OCI-LY1 (cell line): Measurements from ENCODE around the gene EFNA3.

Experiments
- H2AFZ ChIP-seq: fragments of 200-600 bp; sonication (generic), shearing (Covaris generic); 2 replicates; pipeline ENCODE4 v1.6.0; 2014; ENCODE audit warnings: antibody characterized with exemption, mild to moderate bottlenecking, low read length
- H3F3A ChIP-seq: fragments of 200-600 bp; sonication (generic), shearing (Covaris generic); 2 replicates; pipeline ENCODE4 v1.6.0; 2014; ENCODE audit warnings: mild to moderate bottlenecking, antibody characterized with exemption, low read length, moderate library complexity; ENCODE audit not compliant: insufficient read depth
- H3K27ac ChIP-seq: fragments of 200-600 bp; sonication (generic); 2 replicates; pipeline ENCODE4 v1.5.1; 2014; ENCODE audit warnings: low read length, mixed run types, mild to moderate bottlenecking, low read depth; ENCODE audit not compliant: poor library complexity, severe bottlenecking
- H3K27me3 ChIP-seq: fragments of 200-600 bp; sonication (generic); 2 replicates; pipeline ENCODE4 v1.6.0; 2014; ENCODE audit warnings: antibody characterized with exemption, mild to moderate bottlenecking, low read length, moderate library complexity; ENCODE audit not compliant: insufficient read depth
- H3K36me3 ChIP-seq: fragments of 200-600 bp; sonication (generic); 2 replicates; pipeline ENCODE4 v1.6.1; 2014; ENCODE audit warnings: mild to moderate bottlenecking, antibody characterized with exemption, low read length, moderate library complexity, mixed read lengths; ENCODE audit not compliant: insufficient read depth
- H3K4me1 ChIP-seq: fragments of 200-600 bp; sonication (generic); 2 replicates; pipeline ENCODE4 v1.5.1; 2014; ENCODE audit warnings: mild to moderate bottlenecking, low read length, moderate library complexity; ENCODE audit not compliant: insufficient read depth, severe bottlenecking
- H3K4me2 ChIP-seq: fragments of 200-600 bp; sonication (generic), shearing (Covaris generic); 2 replicates; pipeline ENCODE4 v1.6.1; 2014; ENCODE audit warnings: low read length
- H3K4me3 ChIP-seq: fragments of 200-600 bp; sonication (generic); 2 replicates; pipeline ENCODE4 v1.5.1; 2014; ENCODE audit warnings: low read length, low read depth, mild to moderate bottlenecking, mixed read lengths; ENCODE audit not compliant: poor library complexity, severe bottlenecking
- H3K79me2 ChIP-seq: fragments of 200-600 bp; shearing (Covaris generic); 2 replicates; pipeline ENCODE4 v1.6.1; 2016; ENCODE audit warnings: mixed run types, low read length, mixed read lengths; ENCODE audit not compliant: insufficient read depth
- H3K9ac ChIP-seq: fragments of 200-600 bp; sonication (generic), shearing (Covaris generic); 2 replicates; pipeline ENCODE4 v1.6.1; 2014; ENCODE audit warnings: mild to moderate bottlenecking, low read length, mixed read lengths
- H3K9me2 ChIP-seq: fragments of 200-600 bp; sonication (generic), shearing (Covaris generic); 2 replicates; pipeline ENCODE4 v1.6.1; 2014; ENCODE audit warnings: low read depth, mild to moderate bottlenecking, low read length, mixed read lengths
- H3K9me3 ChIP-seq: fragments of 200-600 bp; shearing (Covaris generic); 2 replicates; pipeline ENCODE4 v1.6.1; 2014; ENCODE audit warnings: low read length, mixed read lengths
- H4K20me1 ChIP-seq: fragments of 200-600 bp; sonication (generic), shearing (Covaris generic); 2 replicates; pipeline ENCODE4 v1.6.0; 2016; ENCODE audit warnings: mild to moderate bottlenecking, low read length; ENCODE audit not compliant: insufficient read depth
- CTCF ChIP-seq: fragments of 200-600 bp; sonication (generic), shearing (Covaris generic); IDR thresholded peaks from 2 replicates; pipeline ENCODE4 v1.5.1; 2017; ENCODE audit warnings: mild to moderate bottlenecking, antibody characterized with exemption, low read length, moderate library complexity, mixed read lengths
- EZH2 ChIP-seq: fragments of 200-600 bp; sonication (generic), shearing (Covaris generic); IDR thresholded peaks from 2 replicates; pipeline ENCODE4 v1.8.0; 2017; ENCODE audit warnings: borderline replicate concordance, mixed run types, mild to moderate bottlenecking, antibody characterized with exemption, low read length, moderate library complexity, mixed read lengths

EFNA3 gene

GRCh38 chr1:155099331-155099730, 20.7 kb downstream of the EFNA3 start:
- TF ChIP-seq EZH2 = no peak
- no peak for TF ChIP-seq CTCF
- Histone ChIP-seq H2AFZ (no peak overlapping the region), H3K9me3 (no peaks in the 10 kb centered on the region), H3K4me2 (no peak overlapping the region), H3K9ac (no peak overlapping the region), H3K4me3 (no peak overlapping the region), H3K4me1 (no peaks in the 10 kb centered on the region), H3F3A (no peaks in the 10 kb centered on the region), H3K79me2 (no peaks in the 10 kb centered on the region), H3K27me3 (peaks cover 4% of the 10 kb centered on the region), H3K9me2 (no peaks in the 10 kb centered on the region), H4K20me1 (no peaks in the 10 kb centered on the region), H3K27ac (no peak overlapping the region), H3K36me3 (no peaks in the 10 kb centered on the region)

DNA sequence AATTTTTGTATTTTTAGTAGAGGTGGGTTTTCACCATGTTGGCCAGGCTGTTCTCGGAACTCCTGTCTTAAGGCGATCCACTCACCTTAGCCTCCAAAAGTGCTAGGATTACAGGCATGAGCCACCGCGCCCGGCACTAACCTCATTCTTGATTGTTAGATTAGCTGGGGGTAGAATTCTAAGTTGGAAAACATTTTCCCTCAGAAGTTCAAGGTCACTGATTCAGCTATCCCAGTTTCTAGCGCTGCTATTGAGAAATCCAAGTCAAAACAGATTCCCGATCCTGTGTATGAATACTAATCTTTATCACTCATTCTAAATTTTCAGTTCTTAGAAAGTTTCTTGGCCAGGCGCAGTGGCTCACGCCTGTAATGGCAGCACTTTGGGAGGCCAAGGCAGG, 24.7 kb downstream of the EFNA3 start:
- Histone ChIP-seq H3K36me3 (no peaks in the 10 kb centered on the region), H3K27me3 (peaks cover 4% of the 10 kb centered on the region), H3K4me3 (no peak overlapping the region), H2AFZ (no peak overlapping the region), H4K20me1 (no peaks in the 10 kb centered on the region), H3K9me2 (no peaks in the 10 kb centered on the region), H3K9ac (no peak overlapping the region), H3F3A (no peaks in the 10 kb centered on the region), H3K27ac (no peak overlapping the region), H3K9me3 (no peaks in the 10 kb centered on the region), H3K4me1 (no peaks in the 10 kb centered on the region), H3K4me2 (no peak overlapping the region), H3K79me2 (no peaks in the 10 kb centered on the region)
- TF ChIP-seq EZH2 (no peak), CTCF (no peak)

DNA sequence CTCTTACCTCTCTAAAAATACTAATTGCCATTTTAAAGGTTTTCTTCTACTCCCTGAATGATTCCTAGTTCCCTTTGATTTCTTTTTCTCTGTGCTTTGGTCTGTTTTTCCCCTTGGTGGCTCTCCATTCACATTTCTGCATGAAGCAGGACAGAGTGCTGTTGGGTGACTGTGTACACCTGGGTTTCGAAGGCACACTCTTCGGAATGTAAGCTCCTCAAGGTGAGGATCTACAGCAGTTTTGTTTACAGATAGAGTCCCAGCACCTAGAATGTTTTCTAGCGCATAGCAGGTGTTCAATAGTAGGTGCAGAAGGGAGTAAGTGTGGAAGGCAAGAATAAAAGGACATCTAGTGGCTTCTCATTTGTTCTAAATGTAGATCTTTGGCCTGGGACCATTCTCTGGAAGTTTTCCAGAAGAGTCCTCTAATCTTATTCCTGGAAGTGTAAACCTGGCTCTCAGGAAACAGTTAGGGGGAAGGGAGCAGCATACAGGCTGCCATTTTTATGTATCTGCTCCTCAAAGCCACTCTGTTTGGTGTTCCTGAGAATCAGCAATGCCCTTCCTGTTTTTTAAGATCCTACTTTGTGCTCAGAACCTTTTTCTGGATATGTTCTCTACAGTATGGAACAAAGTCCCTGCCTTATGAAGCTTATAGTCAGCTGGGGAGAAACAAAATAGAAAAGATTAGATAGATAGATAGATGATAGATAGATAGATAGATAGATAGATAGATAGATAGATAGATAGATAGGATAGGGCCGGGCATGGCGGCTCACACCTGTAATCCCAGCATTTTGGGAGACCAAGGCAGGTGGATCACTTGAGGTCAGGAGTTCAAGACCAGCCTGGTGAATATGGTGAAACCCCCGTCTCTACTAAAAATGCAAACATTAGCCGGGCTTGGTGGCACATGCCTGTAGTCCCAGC, 26.2 kb downstream of the EFNA3 start:
- H3K79me2 ChIP-seq = no peaks in the 10 kb centered on the region
- peaks cover 4% of the 10 kb centered on the region for H3K27me3 ChIP-seq
- H3K27ac ChIP-seq = no peak overlapping the region
- H3K4me3 ChIP-seq = no peak overlapping the region
- no peaks in the 10 kb centered on the region for H4K20me1 ChIP-seq
- H2AFZ ChIP-seq = no peak overlapping the region
- H3K9ac ChIP-seq = no peak overlapping the region
- H3K4me1 ChIP-seq = no peaks in the 10 kb centered on the region
- no peaks in the 10 kb centered on the region for H3K36me3 ChIP-seq
- no peaks in the 10 kb centered on the region for H3F3A ChIP-seq
- TF ChIP-seq CTCF = no peak
- no peak for TF ChIP-seq EZH2
- no peaks in the 10 kb centered on the region for H3K9me3 ChIP-seq
- H3K9me2 ChIP-seq = no peaks in the 10 kb centered on the region
- H3K4me2 ChIP-seq = no peak overlapping the region
